ENCODE measurements around the gene H2BK1. TPM values are rescaled to one million over a fixed set of nuclear protein-coding genes. Genes with fewer than 3 reads are reported as not detected.

The H2BK1 gene
- total RNA-seq, 1 experiment from 2014 or later = not detected

DNA sequence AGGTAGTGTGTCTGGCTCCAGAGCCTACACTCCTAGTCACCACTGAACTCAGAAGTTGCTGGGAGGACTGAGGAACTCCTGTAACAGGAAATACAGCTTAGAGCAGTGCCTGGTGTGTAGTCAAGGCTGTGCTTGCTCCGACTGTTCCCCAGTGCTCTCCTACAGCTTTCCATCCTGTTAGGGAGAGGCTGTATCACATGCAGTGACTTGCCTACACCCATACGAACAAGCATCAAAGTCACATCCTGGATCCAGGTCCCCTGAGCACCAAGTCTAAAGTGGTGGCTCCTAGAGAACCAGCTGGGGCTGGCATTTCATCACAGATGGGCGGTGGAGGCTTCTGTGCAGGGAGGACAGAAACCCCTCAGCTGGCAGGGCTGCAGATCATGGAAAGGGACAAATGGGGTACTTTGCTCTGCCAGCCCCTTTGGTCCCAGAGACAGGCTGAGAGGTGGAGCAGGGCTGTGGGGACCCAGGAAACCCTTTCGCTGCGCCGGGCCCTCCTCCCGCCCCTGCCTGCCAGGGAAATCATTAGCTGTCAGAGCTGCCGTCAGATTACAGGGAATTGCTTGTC is 30.9 kb downstream of the H2BK1 start:
- DNase-seq (ENCODE audit: low read depth) = no peak

DNA sequence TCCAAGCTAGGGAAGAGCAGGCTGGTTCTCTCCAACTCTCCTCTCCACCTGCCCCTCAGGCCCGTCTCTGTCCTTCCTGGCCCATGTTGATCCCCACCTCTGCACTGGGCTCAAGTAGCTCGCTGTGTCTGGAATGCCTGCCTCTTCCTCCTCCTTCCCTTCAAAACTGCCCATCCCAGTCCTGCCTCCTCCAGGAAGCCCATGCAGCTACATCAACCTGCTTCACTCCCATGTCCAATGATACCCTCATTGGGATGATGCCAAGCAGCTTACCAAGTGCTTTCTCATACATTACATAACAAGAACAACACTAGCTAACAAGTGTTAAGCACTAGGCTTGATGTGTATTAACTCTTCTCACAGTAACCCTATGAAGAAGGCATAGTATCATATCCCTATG is 31.5 kb downstream of the H2BK1 start:
- no peak for DNase-seq (ENCODE audit: low read depth)

DNA sequence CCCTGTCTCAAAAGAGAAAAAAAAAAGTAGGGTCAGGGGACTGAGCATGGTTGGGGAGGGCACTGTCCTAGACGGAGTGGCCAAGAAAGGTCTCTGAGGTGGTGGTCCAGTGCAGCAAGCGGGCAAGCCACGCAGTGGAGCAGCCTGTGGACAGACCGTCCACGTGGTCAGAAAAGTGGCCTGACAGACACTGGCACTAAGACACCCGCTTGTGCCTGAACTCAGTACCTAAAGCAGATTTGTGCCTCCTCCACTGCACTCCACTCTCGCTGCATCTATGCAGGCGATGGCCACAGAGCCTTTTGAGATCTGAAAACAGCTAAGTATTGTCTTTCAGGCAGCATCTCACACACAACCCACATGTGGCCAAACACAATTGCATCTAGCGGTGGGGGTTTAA is 32.1 kb downstream of the H2BK1 start:
- DNase-seq (ENCODE audit: low read depth) = no peak

DNA sequence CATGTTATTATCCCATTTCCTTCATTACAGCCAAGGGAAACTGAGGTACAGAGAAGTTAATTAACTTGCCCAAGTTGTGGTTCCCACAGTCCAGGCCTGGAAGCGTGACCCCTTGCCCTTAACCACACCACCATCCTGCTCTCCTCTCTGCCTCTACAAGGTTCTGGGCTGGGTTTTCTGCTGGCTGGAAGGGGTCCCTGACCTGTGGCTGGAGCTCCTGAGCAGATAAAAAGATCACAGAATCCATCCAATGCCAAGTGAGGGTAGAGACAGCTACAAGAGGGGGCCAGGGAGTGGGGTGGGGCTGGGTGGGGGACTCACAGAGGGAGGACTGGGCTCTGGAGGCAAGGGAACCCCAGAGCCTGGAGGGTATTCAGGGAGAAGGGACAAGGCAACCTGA is 33.0 kb downstream of the H2BK1 start:
- DNase-seq (ENCODE audit: low read depth) = no peak

DNA sequence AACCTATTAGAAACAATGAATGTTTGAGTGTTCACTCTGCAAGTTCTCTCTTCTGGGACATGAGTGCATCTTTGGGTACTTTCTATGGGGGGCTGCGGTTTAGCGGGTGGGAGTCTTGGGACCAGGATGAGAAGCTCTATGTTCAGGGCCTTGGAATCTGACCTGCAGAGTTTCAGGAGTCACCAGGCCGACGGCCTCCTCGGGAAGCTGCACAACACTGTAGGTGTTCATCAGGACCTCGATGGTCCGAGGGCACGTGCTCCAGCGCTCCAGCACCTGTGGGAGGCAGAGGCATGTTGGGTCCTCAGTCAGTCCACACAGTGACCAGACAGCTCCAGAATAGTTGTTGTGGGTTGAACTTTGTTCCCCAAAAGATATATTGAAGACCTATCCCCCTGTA is 33.9 kb downstream of the H2BK1 start:
- no peak for DNase-seq (ENCODE audit: low read depth)

DNA sequence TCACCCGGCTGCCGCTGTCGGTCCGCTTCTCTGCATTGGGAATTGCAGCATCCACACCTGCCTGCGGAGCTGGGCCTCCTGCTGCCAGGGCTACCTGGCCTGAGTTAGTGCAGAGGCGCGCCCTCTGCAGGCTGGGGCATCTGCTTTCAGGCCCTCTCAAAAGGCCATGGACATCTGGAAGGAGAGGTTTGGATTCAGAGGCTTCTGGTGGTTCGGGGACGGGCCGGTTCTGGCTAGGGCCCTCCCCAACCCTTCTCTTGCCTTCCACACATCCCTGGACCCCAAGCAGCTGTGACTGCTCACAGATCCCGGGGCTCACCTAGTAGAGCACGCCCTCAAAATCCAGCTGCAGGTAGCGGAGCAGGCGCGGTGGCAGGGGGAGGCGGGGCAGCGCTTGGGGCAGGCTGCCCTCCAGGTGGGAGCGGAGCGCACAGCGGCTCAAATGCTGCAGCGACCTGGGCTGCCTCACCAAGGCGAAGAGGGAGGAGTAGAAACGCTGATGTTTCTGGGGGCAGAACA is 34.4 kb downstream of the H2BK1 start:
- DNase-seq (ENCODE audit: low read depth) = no peak

DNA sequence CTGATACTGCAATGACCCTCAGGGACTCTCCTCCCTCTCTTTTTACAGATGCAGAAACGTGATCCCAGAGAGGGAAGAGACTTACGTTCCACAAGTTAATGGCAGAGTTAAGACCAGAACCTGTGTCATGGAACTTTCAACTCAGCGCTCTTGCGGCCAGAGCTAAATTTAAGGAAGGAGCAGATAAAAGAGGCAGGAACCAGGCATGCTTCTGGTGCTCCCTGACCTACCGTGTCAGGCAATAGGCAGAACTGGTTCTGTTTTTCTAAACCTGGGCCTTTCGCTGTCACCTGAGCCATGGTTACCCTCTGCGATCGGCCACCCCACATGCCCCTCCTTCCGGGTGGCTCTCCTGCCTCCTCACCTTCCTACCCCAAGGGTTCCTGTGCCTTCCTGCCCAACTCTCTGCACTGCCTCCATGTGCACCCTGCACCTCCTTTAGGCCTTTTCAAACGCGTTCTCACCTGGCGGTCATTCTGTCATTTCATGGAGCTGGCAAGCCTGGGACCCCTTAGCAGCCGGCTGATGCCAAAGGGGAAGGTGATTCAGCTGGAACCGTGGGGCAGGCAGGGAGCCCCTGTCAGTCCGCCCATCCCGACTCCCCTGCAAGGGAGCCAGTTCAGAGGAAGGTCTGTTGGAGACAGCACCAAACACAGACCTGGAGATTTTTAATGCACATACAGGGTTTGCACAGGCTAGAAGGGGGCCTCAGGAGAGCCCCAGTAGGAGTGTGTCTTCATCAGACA is 35.1 kb downstream of the H2BK1 start:
- no peak for DNase-seq (ENCODE audit: low read depth)

DNA sequence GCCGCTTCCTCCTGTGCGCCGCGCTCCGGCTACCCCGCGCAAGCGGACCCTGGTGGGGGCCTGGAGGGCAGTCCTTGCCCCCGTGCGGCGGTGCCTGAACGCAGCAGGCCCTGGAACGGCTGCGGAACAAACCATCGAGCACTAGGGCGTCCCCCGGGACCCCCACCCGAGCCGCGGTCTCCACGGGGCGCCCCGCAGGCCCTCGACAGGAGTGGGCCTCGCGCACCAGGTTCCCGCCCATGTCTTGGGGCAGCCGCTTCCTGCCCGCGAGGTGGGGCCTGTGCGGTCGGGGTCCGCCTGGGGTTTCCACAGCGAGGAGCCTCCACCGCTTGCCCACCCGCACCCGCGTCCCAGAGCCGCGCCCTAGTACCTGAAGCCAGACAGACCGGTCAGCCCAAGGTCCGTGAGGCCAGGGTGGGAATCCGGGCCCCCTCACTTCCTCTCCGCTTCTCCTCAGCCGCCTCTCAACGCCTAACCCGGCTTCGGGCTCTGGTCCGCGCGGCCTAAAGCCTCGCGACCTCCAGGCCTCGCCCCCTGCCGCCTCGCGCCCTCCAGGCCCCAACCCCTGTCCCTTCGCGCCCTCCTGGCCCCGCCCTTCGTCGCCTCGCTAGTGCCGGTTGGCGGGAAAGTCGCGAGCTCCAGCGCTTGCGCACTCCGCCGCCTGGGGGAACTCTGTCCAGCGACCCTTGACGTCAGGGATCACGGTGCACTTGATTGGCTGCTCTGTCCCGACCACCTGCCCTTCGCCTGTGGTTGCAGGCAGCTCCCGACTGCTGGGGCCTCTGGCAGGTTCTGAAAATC is 35.8 kb downstream of the H2BK1 start:
- peak; percentile 14 for DNase-seq (ENCODE audit: low read depth)

DNA sequence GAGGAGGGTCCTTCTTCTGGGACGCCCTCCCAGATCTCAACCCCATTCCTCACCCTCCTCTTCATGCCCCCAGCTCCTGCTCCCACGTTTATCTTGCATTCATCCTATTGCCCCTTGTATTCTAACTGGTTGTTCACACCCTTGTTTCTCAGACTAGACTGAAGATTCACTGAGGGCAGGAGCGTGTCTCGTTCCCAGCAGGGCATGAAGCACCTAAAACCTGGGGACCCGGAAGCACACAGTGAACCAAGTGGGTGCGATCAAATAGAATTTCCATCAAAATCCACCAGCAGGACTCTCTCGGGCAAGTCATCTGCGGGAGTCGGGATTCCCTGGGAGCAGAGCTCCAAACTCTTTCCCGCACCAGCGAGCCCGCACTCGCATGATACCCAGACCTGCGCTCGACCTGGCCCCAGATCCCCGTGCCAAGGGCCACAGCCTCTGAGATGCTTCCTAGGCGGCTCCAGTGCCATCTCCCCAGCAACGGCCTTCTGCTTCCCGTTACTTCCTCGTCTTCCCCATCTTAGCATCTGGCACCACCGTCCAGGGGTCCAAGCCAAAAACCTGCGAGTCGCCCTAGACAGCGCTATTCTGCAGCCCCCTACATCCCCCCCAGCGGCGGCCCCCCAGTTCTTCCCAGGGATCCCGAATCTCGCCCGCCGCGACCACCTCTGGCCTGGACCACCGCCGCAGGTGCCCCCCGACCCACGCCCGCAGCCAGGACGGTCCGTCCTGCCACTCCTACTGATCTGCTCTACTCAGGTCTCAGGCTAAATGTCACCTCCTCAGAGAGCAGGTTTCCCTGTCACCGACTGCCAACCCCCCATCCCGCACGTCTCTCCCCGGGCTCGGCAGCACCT is 36.7 kb downstream of the H2BK1 start:
- no peak for DNase-seq (ENCODE audit: low read depth)

DNA sequence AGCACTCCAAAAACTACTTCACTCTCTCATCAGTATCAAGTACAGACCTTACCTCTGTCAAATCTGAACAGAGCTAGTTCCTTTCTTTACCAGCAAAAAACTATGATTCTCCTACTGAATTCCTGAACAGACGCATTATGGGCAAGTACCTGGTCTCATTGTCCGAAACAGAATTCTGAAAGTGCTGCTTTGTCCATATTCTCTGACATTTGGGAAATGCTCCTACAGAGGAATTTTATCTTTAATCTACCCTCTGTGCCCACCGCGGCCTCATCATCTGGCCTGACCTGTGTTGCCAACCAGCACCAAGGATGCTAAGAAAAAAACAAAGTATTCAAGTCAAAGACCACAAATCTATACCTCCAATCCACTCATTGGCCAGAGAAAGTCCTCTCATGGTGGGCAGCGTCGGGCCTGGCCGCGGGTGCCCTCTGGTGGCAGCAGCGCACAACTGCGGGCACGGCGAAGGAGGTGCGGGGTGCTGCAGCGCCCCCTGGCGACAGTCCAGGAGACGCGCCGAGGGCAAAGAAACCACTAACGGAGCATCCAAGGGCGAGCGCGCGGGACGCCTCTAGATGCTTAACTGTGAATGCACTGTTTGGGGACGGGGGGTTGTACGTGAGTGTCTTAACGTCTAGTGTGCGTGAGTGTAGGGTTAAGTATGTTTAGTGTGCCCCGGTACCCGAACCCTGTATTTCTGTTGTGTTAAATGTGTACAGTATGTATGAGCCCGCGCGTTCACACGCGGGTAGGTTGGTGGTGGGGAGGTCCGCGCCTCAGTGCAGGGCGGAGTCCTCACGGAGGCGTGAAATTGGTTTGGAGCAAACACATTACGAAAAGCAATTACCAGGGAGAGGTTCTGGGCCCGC is 37.8 kb downstream of the H2BK1 start:
- DNase-seq (ENCODE audit: low read depth) = peak; percentile 56

DNA sequence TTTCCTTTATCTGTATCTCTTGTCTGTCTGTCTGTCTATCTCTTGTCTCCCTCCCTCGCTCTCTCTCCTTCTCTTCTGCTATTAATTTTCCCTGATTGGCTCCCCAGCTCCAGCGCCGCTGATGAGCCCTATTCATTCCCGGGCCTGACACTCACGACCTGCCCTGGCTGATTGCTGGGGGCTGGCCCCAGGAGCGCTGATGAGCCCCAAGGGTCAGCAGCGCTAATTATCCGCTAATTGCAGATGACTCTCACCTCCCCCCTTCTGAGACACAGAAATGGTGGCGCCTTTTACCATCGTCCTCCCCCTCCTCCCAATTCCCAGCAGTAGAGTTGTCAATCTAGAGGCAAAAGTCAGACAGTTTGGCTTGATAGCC is 41.5 kb downstream of the H2BK1 start:
- no peak for DNase-seq (ENCODE audit: low read depth)

DNA sequence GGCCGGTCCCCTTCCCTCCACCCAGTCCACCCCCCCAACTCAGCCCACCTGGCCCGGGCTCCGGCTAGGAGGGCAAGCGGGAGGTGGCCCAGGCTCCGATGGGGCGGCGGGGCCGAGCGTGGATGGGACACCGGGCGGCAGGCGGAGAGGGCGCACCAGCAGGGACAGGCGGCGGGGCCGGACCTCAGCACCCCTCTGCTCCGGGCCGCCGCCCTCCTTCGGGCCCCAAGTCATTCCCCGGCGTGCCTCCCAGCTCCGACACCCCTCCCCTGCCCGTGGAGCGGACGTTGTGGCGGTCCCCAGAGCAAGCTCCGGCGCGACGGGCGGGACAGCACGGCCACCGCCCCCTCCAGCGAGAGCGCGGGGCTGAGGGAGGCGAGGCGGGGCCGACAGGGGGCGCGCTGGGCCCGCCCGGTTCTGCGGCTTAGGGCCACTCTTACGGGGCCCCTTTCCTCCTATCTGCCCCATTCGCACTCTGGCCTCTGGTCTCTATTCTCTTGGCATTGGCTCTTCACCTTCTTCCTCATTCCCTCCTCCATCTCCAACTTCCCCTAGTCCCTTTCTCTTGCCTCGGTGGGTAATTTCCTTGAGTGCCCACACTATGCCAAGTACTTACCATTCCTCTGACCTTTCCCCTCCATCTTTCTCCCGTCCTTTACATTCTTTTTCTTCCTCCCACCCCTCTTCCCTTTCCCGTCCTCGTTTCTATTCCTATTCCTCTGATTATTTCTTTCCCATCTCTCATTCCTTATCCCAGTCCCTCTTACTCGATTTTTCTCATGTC is 42.1 kb downstream of the H2BK1 start:
- no peak for DNase-seq (ENCODE audit: low read depth)

DNA sequence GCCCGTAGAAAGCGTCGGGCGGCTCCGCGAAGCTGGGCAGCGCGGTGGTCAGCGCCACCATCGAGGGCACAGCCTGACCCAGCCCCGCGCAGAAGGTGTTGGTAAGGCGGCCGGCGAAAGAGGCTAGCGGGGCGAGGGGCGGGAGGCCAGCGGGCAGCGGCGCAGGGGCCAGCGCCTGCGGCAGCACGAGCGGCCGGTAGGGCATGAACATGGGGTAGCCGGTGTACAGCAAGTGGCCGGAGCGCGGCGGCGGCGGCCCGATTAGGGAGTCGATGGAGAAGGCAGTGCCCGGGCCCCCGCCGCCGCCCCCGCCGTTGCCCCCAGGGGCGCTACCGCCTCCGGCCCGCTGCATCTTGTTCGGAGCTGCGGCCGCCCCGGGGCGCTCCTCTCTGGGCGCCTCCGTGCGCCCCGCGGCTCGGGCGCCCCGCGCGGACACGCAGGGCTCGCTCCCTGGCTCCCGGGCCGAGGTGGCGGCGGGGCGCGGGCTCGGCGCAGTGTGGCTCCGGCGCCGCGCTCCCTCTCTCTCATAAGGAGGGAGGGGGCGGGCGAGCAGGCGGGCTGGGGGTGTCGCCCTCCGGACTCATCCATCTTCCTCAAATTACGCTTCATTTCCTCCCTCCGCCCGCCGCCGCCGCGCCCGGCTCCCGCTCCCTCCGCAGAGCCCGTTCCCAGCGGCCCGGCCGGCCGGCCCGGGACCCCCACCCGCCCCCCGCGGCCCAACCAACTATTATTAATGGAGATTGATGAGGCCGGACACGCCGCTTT is 42.9 kb downstream of the H2BK1 start, which contains the start of gene GBX1:
Gene GBX1 (minus strand): TSS at position 498 of the 765 bp plus-strand sequence. CDS start 146 bp downstream, at position 352.
- no peak for DNase-seq (ENCODE audit: low read depth)

DNA sequence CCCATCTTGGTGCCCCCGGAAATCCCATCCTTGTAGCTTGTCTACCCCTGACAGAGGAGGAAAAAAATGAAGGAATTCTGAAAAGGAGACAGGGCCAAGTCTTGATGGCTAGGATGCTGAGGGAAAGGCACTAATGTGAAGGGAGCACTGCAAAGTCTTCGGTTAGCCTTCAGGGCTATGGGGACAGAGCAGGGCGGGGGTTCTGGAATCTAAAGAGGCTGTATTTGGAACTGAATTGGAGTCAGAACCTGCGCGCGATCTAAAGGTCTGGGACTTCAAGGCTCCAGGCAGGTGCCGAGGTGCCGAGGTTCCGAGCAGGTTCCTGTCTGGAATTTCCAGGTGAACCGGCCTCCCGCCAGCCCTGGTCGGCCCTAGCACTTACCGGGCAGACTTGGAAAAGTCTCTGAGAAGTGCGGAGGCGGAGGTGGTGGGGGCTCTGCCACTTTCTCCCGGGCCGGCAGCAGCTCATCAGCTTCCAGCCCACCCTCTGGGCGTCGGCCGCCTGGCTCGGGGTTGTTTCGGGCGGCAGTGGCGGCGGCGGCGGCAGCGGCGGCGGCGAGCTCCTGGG is 43.6 kb downstream of the H2BK1 start:
- DNase-seq (ENCODE audit: low read depth) = no peak

DNA sequence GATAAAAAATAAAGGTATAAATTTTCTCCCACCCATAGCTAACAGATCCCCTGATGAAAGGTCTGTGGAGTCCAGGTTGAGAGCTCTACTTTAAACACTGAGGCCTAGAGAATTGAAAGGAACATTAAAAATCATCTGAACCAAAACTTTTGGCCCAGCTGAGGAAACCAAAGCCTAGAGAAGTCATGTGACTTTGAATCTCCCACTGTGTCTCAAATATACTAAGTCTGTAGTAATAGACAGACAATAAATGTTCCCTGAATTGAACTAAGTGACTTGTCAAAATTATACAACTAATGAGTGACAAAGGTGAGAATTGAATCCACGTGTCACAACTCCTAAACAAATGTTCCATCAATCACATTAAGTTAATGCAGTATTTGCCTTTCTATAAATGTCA is 48.5 kb downstream of the H2BK1 start:
- DNase-seq (ENCODE audit: low read depth) = no peak
